ENCODE data around the gene SLC13A5.
"Not testable (repeated sequence)": the region's sequence is repeated elsewhere in the genome, so short reads cannot be mapped to it uniquely, and the experiment has no call there.

SLC13A5 gene

DNA sequence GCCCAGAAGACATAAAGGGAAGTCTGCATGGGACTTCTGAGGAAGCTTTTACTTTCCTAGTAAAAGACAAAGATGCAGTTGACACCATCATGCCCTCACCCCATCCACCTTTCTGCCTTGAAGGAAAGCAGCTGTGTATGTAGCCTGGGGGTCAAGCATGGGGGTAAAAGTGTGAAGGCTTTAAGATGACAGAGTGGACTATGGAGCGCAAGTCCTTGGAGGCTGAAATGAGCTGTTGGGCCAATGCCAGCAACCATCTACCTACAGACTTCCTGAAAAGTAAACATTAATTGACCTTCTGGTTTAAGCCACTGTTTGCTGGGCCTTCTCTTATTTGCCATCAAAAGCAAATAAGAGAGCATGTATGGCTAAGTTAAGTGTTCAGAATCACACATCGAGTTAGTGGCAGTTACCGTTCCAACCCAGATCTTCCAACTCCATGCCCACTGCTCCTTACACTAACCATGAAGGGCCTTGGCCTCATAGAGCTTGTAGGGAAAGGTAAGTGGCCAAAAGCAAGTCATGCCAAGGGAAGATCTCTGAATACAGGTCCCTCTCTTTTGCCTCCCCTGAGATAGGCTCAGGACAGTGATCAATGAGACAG, 30.0 kb downstream of the SLC13A5 start:
- peak; percentile 21 to 22 for DNase-seq

DNA sequence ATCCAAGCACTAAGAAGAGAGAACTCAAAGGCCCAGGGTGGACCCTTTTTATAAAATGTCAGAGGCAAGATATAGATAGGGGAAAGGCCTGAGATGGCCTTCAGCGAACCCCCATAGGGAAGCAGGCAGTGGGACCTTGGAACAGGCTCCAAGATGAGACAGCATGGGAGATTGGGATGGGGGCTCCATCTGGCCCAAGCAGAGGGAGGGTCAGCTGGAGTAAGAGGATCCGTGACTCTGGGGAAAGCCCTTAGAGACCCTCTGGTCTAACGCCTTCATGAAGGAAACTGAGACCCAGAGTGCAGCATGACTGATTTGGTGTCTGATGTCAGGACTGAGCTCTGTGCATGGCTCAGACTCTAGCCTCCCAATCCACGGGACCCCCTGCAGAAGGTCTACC, 30.8 kb downstream of the SLC13A5 start:
- no peak for DNase-seq

DNA sequence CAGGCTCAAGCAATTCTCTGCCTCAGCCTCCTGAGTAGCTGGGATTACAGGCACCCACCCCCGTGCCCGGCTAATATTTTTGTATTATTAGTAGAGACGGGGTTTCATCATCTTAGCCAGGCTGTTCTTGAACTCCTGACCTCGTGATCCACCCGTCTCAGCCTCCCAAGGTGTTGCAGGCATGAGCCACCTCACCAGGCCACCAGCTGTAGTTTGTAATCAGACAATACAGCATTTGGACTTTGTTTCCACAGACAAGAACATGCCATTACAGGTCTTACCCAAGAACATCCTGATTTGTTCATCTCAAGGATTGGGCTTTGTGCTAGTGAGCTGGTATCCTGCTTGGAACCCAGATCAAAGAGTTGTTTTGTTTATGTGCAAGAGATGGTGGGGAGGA, 31.5 kb downstream of the SLC13A5 start:
- no peak for DNase-seq

GRCh38 chr17:6681176-6681575, 32.0 kb downstream of the SLC13A5 start:
- no peak for DNase-seq

DNA sequence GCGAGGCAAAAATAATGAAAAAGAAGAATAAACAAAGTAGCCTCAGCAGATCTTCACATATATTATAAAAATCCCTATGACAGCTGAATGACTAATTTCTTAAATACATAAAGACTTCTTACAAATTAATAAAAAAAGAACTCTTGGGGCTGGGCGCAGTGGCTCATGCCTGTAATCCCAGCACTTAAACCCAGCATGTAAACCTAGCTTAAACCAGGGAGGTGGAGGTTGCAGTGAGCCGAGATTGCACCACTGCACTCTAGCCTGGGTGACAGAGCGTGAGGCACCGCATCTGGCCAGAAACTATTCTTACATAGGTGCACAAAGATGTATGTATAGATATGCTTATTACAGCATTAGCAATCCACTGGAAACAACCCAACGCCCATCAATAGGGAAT, 33.9 kb downstream of the SLC13A5 start:
- no peak for DNase-seq

DNA sequence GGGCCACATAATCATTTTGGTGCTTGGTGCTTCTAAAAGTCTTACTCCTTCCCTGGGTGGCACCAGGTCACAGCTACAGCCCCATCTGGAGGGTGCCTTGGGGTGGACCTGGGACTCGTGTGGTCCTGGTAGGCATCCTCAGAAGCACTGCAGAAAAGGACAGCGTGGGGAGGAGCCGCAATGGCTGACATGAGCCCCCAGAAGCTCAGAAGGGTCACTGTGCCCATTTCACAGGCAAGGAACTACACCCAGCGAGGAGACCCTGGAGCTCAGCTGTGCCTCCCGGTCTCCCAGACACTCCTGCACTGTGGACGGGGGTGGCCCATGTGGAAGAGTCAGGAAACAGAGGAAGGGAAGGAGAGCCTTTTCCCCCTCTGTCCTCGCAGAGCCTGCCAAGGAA, 35.2 kb downstream of the SLC13A5 start:
- DNase-seq: no peak

DNA sequence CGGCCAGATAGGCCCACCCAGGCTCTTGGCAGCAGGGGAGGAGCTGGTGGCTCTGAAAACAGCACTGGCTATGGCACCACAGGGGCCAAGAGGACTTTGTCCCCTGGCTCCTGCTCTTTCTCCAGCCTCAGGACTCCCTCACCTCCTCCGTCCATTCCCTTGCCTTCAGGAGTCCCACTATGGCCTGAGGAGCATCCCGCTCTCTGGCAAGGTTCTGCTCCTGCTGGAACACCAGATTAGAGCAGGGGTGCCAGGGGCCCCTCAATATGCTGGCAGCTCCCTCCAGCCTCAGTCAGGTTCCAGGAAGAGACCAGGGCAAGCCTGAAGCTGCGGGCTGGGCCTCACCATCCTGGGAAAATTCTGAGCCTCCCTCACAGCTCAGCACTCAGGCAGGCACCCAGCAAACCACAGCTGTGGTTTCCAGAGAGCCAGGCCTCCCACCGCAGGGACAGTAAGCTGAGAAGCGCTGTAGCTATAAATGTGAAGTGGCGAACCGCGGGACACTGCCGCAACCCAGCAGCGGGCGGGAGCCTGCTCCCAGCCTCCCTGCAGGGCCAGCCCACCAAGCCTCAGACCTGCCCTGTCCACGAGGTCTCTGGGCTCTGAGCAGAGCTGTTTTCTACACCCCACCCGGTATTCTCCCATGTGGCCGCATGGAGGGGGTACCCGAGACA, 35.9 kb downstream of the SLC13A5 start:
- no peak for DNase-seq

DNA sequence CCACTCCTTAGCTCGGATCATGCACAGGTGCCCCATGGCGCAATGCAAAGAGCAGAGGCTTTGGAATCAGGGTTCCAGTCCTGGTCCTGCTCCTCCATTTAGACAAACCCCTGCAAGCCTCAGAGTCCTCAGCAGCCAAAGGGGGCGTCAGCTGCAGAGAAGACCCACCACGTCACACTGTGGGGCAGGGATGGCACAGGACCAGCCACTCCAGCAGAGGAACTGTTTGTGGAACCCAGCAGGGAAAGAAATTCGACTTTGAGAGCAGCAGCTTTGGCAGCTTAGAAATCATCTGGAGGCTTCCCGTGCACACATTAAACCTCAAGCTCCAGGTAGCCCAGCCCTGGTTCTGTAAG, 36.4 kb downstream of the SLC13A5 start:
- DNase-seq: no peak

- no peak for DNase-seq
Measured at GRCh38 chr17:6675201-6675825, 37.9 kb downstream of the SLC13A5 start.

DNA sequence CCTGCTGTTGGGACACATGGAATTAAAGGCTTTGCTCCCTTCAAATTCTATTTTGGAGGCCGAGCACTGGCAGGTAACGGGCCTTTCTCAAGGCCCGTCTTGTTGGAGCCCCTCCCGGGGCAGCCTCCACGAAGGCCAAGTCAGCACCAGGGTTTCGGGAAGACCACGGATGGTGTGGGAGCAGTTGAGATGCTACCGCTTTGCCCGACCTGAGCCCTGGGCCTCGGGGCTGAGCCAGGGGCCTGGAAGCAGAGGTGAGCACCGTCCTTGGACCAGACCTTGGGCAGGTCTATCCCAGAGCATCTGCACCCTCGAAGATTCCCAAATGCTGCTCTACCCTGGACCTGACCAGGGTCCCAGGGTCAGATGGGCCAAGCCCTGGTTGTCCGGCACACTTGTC, 38.6 kb downstream of the SLC13A5 start:
- no peak for DNase-seq

DNA sequence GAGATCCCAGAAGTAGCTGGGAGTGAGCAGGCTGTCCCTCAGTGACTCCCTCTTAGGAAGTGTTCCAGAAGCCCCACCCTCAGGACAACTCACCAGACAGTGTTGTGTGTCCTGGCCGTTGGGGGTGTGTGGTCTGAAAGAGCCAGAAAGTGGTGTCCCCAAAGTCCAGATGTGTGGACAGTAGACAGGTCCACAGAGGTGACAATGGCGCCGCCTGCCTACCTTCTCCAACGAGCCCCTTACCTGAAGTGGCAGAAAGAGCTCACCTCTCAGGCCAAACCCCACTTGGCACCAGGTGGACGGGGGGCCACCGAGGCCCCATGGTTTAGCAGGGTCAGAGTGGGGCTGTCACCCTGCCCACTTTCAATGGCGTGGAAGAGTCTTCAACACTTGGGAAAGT, 41.7 kb downstream of the SLC13A5 start:
- DNase-seq: no peak

DNA sequence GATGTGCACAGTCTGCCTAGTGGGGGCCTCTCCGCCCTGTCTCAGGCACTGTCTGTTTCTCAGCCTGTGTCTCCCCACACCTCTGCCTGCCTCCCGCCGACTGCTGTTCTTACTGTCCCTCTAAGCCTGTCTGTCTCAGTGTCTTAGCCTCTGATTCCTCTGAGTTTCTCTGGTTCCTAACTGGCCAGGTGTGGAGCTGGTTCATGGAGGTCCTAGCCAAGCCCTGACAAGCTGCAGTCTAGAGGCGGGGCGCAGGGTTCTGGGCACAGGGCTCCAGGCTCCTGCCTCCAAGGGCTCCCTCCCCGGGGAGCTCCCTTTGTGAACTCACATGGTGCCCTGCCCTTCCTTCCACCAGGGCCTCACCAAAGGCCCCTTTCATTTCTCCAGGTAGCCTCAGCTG, 42.2 kb downstream of the SLC13A5 start:
- DNase-seq: no peak

DNA sequence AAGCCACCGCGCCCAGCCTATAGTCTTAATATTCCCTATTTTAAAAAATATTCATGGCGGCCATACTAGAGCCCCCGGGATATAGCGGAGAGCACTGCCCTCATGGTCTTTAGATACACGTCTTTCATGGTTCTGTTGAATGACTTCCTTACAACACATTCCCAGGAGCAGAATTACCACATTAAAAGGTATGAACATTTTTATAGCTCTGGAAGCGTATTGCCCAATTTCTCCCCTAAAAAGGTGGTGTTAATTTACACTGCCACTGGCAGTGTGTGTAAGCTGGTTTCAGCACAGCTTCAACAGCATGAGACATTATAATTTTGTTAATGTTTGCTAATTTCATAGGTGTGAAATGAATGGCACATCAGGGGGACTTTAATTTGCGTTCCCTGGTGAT, 42.6 kb downstream of the SLC13A5 start:
- no peak for DNase-seq

GRCh38 chr17:6669479-6670212, 43.5 kb downstream of the SLC13A5 start:
- DNase-seq: no peak

DNA sequence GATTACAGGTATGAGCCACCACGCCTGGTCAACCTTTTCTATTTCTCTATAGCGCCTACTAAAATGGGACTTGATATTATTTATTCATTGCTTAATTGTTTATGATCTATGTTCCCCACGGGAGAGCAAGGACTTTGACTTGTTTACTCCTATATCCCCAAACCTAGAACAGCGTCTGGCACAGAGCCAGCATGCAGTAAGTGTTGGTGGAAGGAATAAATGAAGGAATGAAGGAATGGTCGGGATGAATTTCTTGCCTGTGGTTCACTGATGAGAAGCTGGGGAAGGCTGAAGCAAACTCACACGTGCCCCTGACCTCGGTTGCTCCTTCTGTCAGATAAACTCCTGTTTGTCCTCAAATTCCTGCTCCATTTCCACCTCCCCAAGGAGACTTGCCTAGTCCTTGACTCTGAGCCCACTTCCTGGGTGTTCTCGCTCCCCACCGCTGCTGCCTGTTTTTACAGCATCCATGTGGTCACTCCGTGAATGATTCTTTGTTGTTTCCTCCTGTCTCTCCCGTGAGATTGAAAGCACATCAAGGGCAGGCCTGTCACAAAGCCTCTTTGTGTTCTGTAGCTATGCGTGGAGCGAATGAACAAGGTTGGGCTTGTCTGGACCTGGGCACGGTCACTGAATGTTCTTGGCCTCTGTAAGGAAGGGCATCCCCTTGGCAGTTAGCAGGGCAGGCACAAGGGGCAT, 44.3 kb downstream of the SLC13A5 start:
- DNase-seq: no peak

DNA sequence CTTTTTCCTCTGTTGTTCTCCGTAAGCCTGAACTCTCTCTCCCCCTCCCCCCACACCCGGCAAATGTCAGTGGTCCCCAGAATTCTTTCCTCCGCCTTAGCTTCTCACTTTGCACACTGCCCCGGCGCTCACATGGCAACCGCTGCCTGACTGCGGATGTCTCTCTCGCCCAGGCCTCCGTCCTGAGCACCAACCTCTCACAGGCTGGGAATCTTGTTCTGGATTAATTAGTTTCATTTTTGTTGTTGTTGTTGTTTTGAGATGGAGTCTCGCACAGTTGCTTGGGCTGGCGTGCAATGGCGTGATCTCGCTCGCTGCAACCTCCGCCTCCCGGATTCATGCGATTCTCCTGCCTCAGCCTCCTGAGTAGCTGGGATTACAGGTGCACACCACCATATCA, 45.0 kb downstream of the SLC13A5 start:
- no peak for DNase-seq

DNA sequence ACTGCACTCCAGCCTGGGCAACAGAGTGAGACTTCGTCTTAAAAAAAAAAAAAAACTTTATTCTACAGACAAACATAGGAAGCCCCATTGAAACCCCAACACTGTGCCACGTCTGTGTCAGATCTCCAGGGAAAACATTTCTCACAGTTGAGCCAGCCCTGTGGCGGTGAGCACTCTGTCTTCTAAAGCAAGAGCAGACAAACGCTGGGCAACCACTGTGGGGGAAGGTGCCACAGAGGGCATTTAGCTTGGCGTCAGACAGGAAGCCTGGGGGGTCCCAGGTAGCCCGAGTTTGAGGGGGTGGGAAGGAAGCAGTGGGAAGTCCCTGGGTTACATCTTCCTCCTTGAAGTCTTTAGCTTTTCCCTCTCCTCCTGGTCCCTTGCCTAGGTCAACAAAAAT, 45.7 kb downstream of the SLC13A5 start:
- DNase-seq: no peak

GRCh38 chr17:6666557-6666956, 46.6 kb downstream of the SLC13A5 start:
- DNase-seq: no peak

GRCh38 chr17:6666077-6666521, 47.1 kb downstream of the SLC13A5 start:
- DNase-seq: peak; percentile 67 to 78

DNA sequence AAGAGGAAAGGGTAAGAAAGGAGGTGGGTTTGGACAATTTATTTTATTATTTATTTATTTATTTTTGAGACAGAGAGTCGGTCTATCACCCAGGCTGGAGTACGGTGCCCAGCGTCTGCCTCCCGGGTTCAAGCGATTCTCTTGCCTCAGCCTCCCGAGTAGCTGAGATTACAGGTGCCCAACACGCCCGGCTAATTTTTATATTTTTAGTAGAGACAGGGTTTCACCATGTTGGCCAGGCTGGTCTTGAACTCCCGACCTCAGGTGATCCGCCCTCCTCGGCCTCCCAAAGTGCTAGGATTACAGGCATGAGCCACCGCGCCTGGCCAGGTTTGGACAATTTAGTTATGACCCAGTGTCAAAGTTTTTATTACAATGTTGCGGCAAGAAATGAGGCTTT, 50.0 kb downstream of the SLC13A5 start:
- not testable (repeated sequence) for DNase-seq

DNA sequence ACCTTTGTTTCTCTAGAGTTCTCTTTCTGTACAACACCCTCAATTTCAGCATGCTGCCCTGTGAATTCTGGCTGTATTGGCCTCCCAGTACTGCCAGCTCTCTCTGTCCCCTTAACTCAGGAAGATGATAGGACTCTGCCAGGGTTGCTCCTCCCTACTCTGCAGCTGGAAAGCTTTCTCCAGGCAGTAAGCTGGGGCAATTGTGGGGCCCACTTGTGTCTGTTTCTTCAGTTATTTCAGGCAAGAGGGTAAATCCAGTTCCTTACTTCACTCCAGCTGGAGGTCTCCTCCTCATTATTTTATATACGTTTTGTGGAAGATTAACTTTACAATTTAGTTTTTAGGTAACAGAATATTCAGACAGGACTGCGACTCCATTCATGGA, 51.7 kb downstream of the SLC13A5 start:
- DNase-seq: no peak

GRCh38 chr17:6660805-6661463, 52.2 kb downstream of the SLC13A5 start:
- DNase-seq: no peak

DNA sequence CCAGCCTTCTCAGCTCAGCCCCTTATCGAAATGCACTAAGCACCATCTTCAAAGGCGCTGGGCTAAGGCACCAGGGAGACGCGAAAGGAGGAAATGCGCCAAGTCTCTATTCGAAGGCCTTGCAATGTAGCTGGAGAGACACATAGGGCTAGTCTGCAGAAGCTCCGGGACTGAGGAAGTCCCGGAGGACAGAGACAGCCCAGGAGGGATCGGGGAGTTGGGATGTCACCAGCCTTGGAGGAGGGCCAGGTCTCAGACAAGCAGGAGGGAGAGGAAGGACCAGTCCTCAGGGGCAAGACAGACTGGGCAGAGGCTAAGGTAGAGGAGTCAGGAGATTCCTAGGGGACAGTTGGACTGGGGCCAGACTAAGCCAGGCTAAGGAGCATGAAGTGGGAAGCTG, 53.1 kb downstream of the SLC13A5 start:
- DNase-seq: no peak
